ENCODE data around the gene XG.

Gene XG

DNA sequence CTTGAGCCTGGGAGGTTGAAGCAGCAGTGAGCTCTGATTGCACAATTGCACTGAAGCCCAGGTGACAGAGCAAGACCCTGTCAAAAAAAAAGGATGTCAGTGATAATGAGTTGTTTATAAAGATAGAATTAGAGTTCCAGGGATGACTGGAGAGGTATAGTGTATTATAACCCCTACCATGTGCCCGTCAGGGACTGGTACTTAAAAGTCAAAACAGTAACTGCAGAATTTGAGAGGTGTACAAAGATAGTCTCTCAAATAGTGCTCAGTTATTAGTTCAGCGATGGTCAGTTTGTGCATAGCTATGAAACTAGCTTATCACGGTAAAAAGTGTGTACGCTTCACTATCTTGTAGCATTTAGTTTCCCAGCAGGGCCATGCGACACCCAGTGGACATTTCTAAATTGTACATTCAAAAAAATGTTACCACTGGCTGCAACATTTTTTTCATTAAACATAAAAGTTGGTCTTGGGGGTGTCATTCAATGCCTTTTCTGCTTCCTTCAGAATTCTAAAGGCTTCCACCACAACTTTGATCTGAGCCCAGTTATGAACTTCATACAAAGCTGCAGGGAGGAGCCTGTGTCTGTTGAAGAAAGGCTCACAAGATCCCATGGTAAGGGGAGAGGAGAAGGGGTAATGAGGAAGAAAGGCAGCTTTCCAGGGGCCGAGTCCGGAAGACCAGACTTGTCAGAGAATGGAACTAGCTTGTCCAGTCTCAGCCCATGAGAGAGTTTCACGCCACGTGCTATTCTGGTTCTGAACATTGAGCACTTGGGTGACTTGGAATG lies 67.7 kb downstream of the XG start:
- no peak for DNase-seq (ENCODE audit: low read depth)

DNA sequence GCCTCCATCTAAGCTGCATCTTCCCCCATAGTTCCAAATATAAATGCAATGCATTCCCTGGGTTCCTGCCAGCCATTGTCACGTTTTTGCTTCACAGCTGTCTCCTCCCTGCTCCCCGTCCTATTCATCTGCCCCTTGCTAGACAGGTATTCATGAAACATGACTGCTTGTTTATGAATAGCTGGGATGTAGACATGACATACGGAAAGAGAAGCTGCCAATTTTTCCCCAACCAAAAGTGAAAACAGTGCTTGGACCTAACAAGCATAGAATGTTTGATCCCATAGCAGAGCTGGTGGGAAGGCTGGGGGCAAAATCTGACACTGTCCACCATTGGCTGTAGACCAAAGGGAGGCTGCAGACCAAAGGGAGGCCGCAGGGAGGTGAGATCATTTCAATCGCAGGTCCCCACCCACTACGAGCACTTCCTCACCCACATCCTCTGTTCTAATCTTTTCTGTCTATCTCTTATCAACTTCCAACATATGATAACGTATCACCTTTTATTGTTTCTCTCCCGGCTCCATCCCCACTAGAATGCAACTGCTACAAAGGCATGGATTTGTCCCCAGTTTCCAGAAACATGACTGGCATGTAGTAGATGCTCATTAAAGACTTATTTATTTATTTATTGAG lies 68.4 kb downstream of the XG start:
- DNase-seq (ENCODE audit: low read depth): no peak

DNA sequence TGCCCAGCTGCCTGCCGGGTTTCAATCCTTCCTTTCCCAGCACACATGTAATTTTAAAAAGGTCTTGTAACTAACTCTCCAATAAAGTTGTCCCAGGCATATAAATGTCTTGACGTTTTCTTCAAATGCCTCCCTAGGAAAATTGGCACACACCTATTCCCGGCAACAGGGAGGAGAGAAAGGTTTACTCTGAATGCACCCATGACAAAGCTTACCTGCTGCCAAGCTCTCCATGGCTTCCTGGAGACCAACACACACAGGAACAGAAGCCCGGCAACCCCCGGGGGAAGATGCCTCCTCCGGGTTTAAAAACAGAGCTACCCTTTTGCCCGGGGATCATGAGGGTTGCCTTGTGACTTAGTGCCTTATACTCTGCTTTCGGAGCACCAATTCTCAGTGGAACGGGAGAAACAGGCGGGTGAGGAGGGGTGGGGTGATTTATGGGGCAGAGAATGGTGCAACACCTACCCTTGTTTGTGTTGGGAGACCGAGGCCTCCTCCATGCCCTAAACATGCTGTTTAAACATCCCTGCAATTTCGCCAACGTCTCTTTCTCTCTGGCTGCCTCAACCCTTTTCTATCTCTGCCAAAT lies 72.1 kb downstream of the XG start:
- DNase-seq (ENCODE audit: low read depth): no peak

DNA sequence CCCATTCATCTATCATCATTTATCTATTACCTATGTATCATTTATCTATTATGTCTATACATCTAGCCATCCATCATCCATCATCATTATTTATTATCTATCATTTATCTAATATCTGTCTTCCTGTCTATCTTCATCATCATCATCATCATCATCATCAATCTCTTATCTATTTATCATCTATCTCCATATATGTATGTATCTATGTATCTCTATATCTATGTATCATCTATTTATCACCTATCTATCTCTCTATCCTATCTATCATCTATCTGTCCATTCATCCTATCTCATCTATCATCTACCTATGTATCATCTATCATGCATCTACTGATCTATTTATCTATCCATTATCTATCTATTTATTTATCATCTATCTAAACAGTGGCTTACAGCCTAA lies 73.0 kb downstream of the XG start:
- DNase-seq (ENCODE audit: low read depth): no peak

DNA sequence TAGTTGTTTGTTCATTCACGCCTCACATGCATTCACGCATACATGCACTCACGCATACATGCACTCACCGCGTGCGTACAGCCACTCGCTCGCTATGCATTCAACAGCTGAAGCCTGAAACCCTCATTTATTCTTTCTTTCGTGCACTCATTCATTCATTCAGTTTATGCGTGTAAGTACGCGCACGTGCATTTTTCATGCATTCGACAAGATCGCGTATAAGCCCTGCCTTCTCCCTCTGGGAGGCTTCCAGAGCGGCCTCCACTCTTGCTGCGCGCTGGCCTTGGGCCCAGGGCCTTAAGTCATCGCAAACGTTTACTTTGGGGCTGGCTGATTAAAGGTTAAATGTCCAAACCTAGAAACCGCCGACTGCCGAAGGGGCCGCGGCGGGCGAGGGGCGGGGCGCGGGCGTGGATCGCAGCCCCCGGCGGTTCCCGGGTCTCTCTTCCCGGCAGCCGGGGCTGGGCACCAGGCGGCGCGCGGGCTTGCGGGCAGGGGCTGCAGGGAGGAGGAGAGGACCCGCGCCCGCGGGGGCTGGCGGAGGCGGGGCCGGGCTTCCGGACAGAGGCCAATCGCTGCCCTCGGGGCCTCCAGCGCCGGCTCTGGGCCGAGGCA lies 76.6 kb downstream of the XG start, which contains the start of gene GYG2:
Gene GYG2 (plus strand): TSS at position 587 of the 615 bp plus-strand sequence. CDS start 1,259 bp downstream, outside the sequence.
- DNase-seq (ENCODE audit: low read depth): no peak

DNA sequence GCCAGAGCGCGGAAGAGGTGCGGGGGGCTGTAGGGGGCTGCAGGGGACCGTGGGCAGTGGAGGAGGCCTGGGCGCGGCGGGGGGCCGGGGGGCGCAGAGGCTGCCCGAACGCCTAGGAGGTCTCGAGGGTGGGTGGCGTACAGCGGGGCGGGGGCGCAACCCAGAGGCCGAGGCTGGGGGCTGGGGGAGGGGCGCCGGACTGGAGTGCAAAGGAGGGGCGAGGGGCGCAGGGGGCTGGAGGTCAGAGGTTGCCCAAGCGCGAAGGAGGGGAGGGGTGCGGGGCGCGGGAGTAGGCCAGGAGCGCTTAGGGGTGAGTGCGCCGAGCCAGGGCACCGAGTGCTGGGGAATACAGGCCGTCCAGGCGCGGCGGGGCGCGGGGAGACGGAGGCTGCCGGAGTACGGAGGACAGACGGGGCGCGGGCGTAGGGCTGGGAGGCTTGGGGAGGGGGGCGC lies 77.1 kb downstream of the XG start:
- DNase-seq (ENCODE audit: low read depth): no peak

DNA sequence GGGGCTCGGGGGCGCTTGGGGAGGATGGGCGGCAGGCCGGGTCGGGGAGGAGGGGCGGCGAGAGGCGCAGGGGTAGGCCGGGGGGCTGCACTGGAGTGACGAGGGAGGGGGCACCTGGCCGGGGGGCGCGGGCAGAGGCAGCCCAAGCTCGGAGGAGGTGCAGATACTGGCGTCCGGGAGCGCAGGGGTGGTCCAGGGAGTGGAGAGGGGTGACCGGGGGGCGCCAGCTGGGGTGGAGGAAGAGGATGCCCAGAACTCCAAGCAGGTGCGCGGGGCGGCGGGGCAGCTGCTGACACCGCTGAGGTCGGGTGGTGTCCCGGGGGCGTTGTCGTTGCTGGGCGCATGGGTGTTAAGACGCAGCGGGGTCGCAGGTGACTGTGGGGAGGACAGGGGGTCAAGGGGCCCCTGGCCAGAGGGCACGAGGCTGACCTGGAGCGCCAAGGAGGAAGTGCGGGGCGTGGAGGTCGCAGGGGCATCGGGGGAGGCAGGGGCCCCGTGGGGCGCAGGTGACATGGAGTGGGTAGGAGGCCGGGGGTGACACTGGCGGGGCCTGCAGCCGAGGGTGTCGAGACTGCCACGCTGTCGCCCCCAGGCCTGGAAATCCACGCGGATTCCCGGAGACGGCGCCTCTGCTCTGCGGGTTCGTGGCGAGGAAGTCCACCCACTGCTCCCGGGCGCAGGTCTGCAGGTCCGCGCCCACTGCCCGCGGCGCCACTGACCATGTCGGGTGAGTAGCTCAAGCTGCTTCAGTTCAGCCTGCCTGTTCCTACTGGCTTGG lies 77.8 kb downstream of the XG start:
- no peak for DNase-seq (ENCODE audit: low read depth)

DNA sequence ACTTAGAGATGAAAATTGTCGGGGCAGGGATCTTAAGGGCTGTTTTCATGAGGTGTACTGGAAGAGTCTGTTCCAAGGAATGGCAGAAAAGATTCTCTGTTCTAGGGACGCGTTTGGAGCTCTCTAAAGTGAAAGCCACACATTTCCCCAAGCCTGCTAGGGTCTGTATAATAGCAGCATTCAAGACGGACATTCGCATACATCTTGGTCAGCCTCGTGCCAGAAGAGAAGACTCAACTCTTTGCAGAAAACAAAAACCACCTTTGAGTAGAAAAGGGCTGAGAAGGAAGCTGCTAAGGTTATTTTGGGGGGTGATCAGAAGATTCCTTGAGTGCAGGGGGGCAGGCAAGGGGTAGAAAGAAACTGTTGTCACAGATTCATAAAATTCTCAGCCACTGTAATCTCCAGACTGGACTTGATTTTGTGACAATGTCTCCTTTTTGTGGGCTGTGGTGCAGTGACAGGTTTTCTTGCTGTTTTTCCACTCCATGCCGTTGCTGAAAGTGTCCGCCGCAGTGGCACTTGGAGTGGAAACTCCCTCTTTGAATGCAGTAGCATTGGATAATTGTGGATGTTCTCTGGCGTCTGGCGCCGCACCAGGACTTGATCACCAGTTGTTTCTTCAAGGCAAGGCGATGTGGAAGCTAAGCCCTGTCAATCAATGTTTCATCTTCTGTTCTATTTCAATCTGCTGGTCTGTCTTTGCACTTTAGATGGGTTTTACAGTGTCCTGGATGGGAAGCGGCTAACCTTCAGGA lies 79.8 kb downstream of the XG start:
- no peak for DNase-seq (ENCODE audit: low read depth)

DNA sequence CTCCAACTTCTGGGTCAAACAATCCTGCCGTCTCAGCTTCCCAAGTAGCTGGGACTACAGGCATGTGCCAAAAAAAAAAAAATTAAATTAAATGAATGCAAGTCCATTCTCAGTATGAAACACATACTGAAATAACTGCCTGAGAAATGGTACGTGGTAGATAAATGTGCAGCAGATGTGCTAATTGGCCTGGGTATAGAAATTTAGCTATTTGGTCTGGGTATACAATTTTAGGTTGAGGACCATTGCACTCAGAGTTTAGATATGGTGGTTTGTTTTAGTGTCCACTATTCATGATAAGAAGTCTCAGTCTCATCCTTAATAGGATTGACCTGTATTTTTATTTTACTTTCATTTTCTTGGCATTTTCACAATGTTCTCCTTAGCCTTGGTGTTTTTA lies 86.1 kb downstream of the XG start:
- no peak for DNase-seq (ENCODE audit: low read depth)

DNA sequence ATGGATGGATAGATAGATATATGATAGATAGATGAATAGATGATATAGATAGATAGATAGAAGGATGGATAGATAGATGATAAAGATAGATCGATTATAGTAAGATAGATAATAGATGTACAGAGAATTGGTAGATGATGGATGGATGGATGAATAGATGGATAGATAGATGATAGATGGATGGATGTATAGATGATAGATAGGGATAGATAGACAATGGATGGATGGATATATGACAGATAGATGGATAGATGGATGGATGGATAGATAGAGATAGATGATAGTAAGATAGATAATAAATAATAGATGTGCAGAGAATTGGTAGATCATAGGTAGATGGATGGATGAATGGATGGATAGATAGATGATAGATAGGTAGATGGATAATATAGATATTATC lies 89.1 kb downstream of the XG start:
- DNase-seq (ENCODE audit: low read depth): no peak

DNA sequence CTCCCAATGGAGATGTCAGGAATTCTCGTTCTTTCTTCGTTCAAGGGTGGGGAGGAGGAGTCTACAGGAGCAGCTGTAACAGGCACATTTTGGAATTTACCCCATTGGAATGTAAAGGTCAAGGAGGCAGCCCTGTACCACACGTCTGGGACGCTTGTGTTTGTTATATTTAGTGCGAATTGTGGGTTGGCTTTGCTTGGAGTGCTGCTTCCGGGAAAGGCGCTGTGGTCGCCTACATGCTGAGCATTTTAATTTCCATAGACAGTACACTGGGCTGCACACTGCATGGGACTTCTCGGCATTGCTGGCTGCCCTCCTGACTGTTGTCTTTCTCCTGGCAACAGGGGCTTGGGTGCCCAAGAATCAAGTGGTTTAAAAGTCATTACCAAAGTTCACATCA lies 89.7 kb downstream of the XG start:
- DNase-seq (ENCODE audit: low read depth): no peak

DNA sequence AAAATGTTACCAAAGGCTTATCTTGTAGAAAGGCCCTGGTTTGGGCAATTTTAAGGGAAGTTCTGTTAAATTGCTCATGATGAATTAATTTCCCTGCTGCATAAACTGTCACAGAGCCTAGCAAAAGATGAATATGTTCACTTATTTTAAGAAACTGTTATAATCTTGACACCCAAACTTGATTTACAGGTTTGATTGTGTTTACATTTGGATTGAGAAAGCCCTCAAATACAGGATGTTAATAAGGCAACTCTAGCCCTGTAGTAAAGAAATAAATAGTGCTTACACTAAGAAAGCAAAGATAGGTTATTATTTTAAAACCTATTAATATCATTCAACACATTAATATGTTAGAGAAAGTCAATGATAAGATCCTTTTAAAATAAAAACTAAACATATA lies 95.2 kb downstream of the XG start:
- DNase-seq (ENCODE audit: low read depth): no peak

DNA sequence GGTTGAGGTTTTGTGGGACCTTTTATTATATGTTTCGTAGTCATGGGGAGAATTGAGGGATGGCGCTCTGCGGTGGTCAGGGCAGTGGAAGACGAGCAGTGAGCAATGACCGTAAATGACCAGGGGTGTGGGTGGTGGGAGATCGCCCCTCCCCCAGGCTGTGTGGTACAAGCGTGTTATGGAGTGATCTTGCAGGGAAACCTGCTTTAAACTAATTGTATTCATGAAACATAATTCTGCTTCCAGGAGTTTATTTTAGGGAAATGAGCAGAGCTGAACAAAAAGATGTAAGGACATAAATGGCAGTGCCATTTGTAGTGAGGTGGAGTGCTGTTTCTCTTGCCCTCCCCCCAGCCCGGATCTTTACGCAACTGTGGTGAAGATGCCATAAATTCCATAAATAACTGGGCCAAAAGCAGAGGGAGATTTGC lies 97.0 kb downstream of the XG start:
- DNase-seq (ENCODE audit: low read depth): no peak

DNA sequence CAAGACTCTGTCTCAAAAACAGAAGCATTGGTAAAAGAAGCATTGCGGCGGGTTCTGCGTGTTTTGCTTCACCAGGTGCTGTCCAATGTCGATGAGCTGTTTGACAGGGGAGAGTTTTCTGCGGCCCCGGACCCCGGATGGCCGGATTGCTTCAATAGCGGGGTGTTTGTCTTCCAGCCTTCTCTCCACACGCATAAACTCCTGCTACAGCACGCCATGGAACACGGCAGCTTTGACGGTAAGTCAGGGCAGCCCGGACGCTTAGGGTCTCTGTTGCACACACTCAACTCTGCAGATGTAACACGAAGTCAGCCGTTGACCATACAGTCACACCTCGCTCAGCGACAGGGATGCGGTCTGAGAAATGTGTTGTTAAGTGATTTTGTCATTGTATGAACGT lies 103.1 kb downstream of the XG start:
- no peak for DNase-seq (ENCODE audit: low read depth)

DNA sequence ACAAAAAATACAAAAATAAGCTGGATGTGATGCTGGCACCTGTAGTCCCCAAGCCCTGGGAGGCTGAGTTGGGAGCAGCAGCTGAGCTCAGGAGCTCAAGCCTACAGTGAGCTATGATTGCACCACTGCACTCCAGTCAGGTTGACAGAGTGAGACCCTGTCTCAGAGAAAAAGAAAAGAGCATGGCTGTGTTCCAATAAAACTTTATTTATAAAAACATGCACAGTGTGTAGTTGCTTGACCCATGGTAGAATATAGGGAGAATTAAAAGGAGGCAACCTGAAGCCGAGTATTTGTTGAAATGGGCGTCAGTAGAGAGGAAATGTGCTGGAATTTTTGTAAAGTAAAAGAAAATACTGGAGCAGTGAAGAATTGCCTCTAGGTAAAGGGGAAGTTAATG lies 103.9 kb downstream of the XG start:
- DNase-seq (ENCODE audit: low read depth): no peak

DNA sequence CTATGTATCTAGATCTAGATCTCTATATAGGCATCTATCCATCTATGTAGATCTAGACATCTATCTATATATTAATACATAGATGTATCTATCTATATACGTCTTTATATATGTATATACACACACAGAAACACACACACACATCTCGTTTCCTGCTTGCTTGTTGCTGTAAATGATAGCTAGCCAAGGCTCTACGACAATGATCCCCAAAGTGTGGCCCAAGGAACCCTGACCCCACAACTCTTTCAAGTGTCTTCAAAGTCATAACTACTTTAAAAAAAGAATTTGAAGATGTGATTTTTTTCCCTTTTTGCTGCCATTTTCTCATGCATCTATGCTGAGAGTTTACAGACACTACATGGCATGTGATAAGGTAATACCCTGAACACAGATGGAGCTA lies 105.7 kb downstream of the XG start:
- DNase-seq (ENCODE audit: low read depth): no peak

DNA sequence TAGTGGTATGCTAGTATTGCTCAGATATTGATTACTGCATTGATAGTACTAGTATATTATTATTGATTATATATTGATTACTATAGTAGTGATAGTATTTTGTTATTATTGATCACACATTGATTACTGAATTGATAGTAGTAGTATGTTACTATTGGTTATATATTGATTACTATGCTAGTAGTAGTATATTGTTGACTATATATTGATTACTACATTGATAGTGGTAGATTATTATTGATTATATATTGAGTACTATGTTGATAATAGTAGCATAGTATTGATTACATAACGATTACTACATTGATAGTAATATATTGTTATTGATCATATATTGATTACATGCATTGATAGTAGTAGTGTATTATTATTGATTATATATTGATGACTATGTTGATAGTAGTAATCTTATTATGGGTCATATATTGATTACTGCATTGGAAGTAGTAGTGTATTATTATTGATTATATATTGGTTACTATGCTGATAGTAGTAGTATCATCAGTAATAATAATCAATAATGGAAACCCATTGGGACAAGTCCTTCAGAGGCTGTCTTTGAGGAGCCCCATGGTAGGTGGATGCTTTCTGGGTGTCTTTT lies 107.5 kb downstream of the XG start:
- no peak for DNase-seq (ENCODE audit: low read depth)

DNA sequence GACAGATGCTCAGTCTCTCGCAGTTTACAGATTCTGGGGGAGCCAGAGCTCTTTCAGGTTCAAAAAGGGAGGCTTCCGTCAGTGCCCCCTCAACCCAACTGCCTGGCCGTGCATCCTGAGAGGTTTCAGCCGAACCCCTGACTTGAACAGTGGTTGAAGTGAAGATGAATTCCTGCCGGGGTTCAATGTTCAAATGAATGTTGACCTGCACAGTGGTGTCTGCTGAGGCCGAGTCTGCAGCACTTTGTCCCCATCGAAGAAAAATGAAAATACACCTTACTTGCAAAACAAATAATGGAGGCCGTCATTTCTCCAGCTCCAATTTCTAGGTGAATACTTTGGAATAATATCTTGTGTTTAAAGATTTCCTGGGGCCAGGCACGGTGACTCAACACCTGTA lies 110.6 kb downstream of the XG start:
- no peak for DNase-seq (ENCODE audit: low read depth)

DNA sequence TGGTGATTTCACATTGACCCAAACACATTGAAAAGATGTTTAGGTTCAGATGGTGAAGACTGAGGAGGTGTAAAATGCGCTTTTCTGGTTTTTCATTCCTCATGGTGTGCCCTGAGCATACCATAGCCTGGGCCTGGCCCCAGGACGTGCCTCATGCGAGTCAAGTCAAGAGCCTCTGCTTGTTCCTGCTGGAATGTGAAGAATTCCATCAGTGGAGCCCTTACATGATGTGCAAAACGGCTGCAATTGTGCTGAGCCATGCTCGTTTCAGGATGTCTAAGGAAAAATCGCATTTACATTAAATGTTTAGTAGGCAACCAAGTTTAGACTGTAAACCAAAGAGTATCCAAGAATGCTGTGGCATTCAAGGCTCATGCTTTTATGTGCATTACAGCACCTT lies 111.8 kb downstream of the XG start:
- no peak for DNase-seq (ENCODE audit: low read depth)

Measured in stimulated activated CD4-positive, alpha-beta T cell treated with anti-CD3 and anti-CD28 coated beads, Interleukin-2, amount 100 ng/mL, for 4 hours (primary cell).